ENCODE data around the gene RPS8.
"Not testable (repeated sequence)": the region's sequence is repeated elsewhere in the genome, so short reads cannot be mapped to it uniquely, and the experiment has no call there.

Gene RPS8

GRCh38 chr1:44807364-44808062 is 32.2 kb downstream of the RPS8 start:
- no peaks in the 10 kb centered on the region for H3K27me3 ChIP-seq
- DNase-seq, result peak; percentile 99
- H3K4me1 ChIP-seq, result peaks cover 16 to 98% (median 79%) of the 10 kb centered on the region in 4 donors
- H3K27ac ChIP-seq, result peak overlapping the region; percentile 94 to 97
- peak in 1 of 2 experiments; percentile 34 for TF ChIP-seq CTCF (IDR thresholded peaks at IDR 0.05)
- H3K36me3 ChIP-seq, result peaks cover 11 to 40% (median 38%) of the 10 kb centered on the region in 3 donors
- intact Hi-C loops (cut with DNase I; ENCODE audit: low total_unique reads), result no loop called here
- peak overlapping the region in 1 of 2 donors; percentile 48 for H3K4me3 ChIP-seq
- H3K9me3 ChIP-seq, result no peaks in the 10 kb centered on the region

- Histone ChIP-seq H3K4me3 (peak within 1 kb of the TSS; percentile 41 to 48), H3K27ac (peak within 1 kb of the TSS; percentile 94 to 97), H3K36me3 (peaks cover 11 to 32% (median 30%) of the 10 kb centered on the region in 3 donors), H3K9me3 (no peaks in the 10 kb centered on the region), H3K4me1 (peaks cover 16 to 98% (median 77%) of the 10 kb centered on the region in 4 donors), H3K27me3 (no peaks in the 10 kb centered on the region)
- DNase-seq, result peak; percentile 86 to 94
- no peak for TF ChIP-seq CTCF (IDR thresholded peaks at IDR 0.05)
- intact Hi-C loops (cut with DNase I; ENCODE audit: low total_unique reads), result no loop called here
Measured at GRCh38 chr1:44808063-44808937, 33.0 kb downstream of the RPS8 start, which contains the start of gene BTBD19. Gene BTBD19 (plus strand): TSS chr1:44808523. CDS start chr1:44808821, 298 bp downstream.

- Histone ChIP-seq H3K27ac (peak overlapping the region; percentile 94 to 97), H3K27me3 (no peaks in the 10 kb centered on the region), H3K36me3 (peaks cover 6 to 23% (median 21%) of the 10 kb centered on the region in 3 donors), H3K9me3 (no peaks in the 10 kb centered on the region), H3K4me3 (peak overlapping the region; percentile 41 to 48), H3K4me1 (peaks cover 16 to 94% (median 77%) of the 10 kb centered on the region in 4 donors)
- DNase-seq, result peak; percentile 70 to 85
- TF ChIP-seq CTCF (IDR thresholded peaks at IDR 0.05), result no peak
- intact Hi-C loops (cut with DNase I; ENCODE audit: low total_unique reads), result no loop called here
Measured at GRCh38 chr1:44808938-44809917, 33.9 kb downstream of the RPS8 start.

- Histone ChIP-seq H3K36me3 (peaks cover 0 to 19% (median 13%) of the 10 kb centered on the region in 3 donors), H3K4me3 (peak overlapping the region; percentile 41 to 48), H3K9me3 (no peaks in the 10 kb centered on the region), H3K27me3 (no peaks in the 10 kb centered on the region), H3K4me1 (peaks cover 16 to 90% (median 79%) of the 10 kb centered on the region in 4 donors), H3K27ac (peak overlapping the region; percentile 94 to 97)
- intact Hi-C loops (cut with DNase I; ENCODE audit: low total_unique reads), result no loop called here
- DNase-seq, result peak; percentile 80 to 93
- no peak for TF ChIP-seq CTCF (IDR thresholded peaks at IDR 0.05)
Measured at GRCh38 chr1:44810101-44810761, 34.9 kb downstream of the RPS8 start.

- H3K27me3 ChIP-seq; H3K9me3 ChIP-seq; intact Hi-C loops (cut with DNase I; ENCODE audit: low total_unique reads); H3K4me3 ChIP-seq: not testable (repeated sequence)
- Histone ChIP-seq H3K27ac (peak overlapping the region; percentile 94 to 97), H3K36me3 (peaks cover 0 to 19% (median 8%) of the 10 kb centered on the region in 3 donors), H3K4me1 (peaks cover 16 to 84% (median 74%) of the 10 kb centered on the region in 4 donors)
- DNase-seq, result peak in 1 of 2 donors; percentile 45
Measured at GRCh38 chr1:44810762-44811105, 35.4 kb downstream of the RPS8 start.

Data from tibial artery (tissue), 4 donors.